IMR-90 (cell line): ENCODE data around the gene DDX21. TPM values are rescaled to one million over a fixed set of nuclear protein-coding genes. Genes with fewer than 3 reads are reported as not detected.

Source experiments
- ATAC-seq: fragments of 200-7000 bp; cut with Tn5 transposase; 2 replicates; pipeline ENCODE4 v1.9.1; 2020; ENCODE audit warnings: low read depth, mild to moderate bottlenecking, moderate library complexity
- BruUV-seq: library from RNA; stranded (reverse); fragments of 400-500 nt; replicated peaks from 2 replicates; lab custom pipeline; 2021; lab: Mats Ljungman, UMichigan
- CTCF ChIA-PET: fragments of 300-600 bp; formaldehyde crosslinking; extraction: SDS; loops from one replicate; lab custom pipeline; 2021; ENCODE audit warnings: antibody characterized with exemption; lab: Yijun Ruan, JAX
- POLR2A ChIA-PET: fragments of 300-600 bp; sonication (Branson Sonifier 250); formaldehyde crosslinking; loops from one replicate; lab custom pipeline; 2022; ENCODE audit warnings: antibody characterized with exemption; ENCODE audit not compliant: unreplicated experiment; lab: Charles Lee
- DNase-seq: peaks from one replicate; pipeline ENCODE4 v3.0.0; 2013
- H2AFZ ChIP-seq: replicated peaks from 2 replicates; pipeline ENCODE3; 2013; ENCODE audit warnings: low read length, mild to moderate bottlenecking; ENCODE audit not compliant: poor library complexity
- H2AK5ac ChIP-seq: 2 replicates; pipeline ENCODE4 v1.6.1; 2013; ENCODE audit warnings: low read depth, low read length, inconsistent platforms
- H2AK9ac ChIP-seq: replicated peaks from 2 replicates; pipeline ENCODE3; 2013; ENCODE audit warnings: mild to moderate bottlenecking, low read depth, low read length, moderate library complexity; ENCODE audit not compliant: poor library complexity
- H2BK120ac ChIP-seq: 2 replicates; pipeline ENCODE4 v1.6.1; 2013; ENCODE audit warnings: low read depth, low read length, inconsistent platforms
- H2BK15ac ChIP-seq: 3 replicates; pipeline ENCODE4 v1.6.1; 2013; ENCODE audit warnings: low read depth, low read length, inconsistent platforms
- H2BK20ac ChIP-seq: 2 replicates; pipeline ENCODE4 v1.6.1; 2013; ENCODE audit warnings: low read depth, mild to moderate bottlenecking, inconsistent platforms, low read length, moderate library complexity
- H2BK5ac ChIP-seq: 2 replicates; pipeline ENCODE4 v1.6.1; 2013; ENCODE audit warnings: mild to moderate bottlenecking, low read depth, low read length, inconsistent platforms; ENCODE audit not compliant: poor library complexity, severe bottlenecking
- H3K14ac ChIP-seq: replicated peaks from 2 replicates; pipeline ENCODE4 v1.6.1; 2013; ENCODE audit warnings: low read depth, low read length, inconsistent platforms
- H3K18ac ChIP-seq: 2 replicates; pipeline ENCODE4 v1.6.1; 2013; ENCODE audit warnings: low read depth, low read length, control low read depth
- H3K23ac ChIP-seq: 2 replicates; pipeline ENCODE4 v1.6.1; 2013; ENCODE audit warnings: low read depth, low read length, inconsistent platforms
- H3K27ac ChIP-seq: 2 replicates; pipeline ENCODE4 v1.5.1; 2013; ENCODE audit warnings: mild to moderate bottlenecking, control low read depth, low read length; ENCODE audit not compliant: insufficient read depth
- H3K27me3 ChIP-seq: 2 replicates; pipeline ENCODE4 v1.6.1; 2013; ENCODE audit warnings: low read length; ENCODE audit not compliant: control insufficient read depth, insufficient read depth
- H3K36me3 ChIP-seq: 2 replicates; pipeline ENCODE4 v1.6.1; 2013; ENCODE audit warnings: low read length, mixed read lengths; ENCODE audit not compliant: control insufficient read depth, insufficient read depth
- H3K4ac ChIP-seq: 2 replicates; pipeline ENCODE4 v1.6.1; 2013; ENCODE audit warnings: low read depth, low read length, inconsistent platforms
- H3K4me1 ChIP-seq: 2 replicates; pipeline ENCODE4 v1.6.1; 2013; ENCODE audit warnings: low read length, mixed read lengths; ENCODE audit not compliant: control insufficient read depth, insufficient read depth
- H3K4me2 ChIP-seq: 2 replicates; pipeline ENCODE4 v1.6.1; 2013; ENCODE audit warnings: low read depth, mild to moderate bottlenecking, control low read depth, low read length, moderate library complexity
- H3K4me3 ChIP-seq: 2 replicates; pipeline ENCODE4 v1.5.1; 2013; ENCODE audit warnings: low read depth, mild to moderate bottlenecking, control low read depth, low read length, moderate library complexity; ENCODE audit not compliant: insufficient read depth
- H3K56ac ChIP-seq: 2 replicates; pipeline ENCODE4 v1.6.1; 2013; ENCODE audit warnings: low read length, inconsistent platforms; ENCODE audit not compliant: insufficient read depth; ENCODE audit errors: extremely low read depth
- H3K79me1 ChIP-seq, 2 experiments: 2 replicates each; pipeline ENCODE4 v1.6.1; 2013; ENCODE audit warnings: low read length in 2 of 2, inconsistent platforms in 1 of 2, low read depth in 1 of 2
- H3K9ac ChIP-seq: 2 replicates; pipeline ENCODE4 v1.6.1; 2013; ENCODE audit warnings: low read depth, low read length, control low read depth
- H3K9me1 ChIP-seq: 2 replicates; pipeline ENCODE4 v1.6.1; 2013; ENCODE audit warnings: low read length, inconsistent platforms; ENCODE audit not compliant: insufficient read depth
- H3K9me3 ChIP-seq: 2 replicates; pipeline ENCODE4 v1.6.1; 2013; ENCODE audit warnings: low read length; ENCODE audit not compliant: control insufficient read depth, insufficient read depth
- H4K20me1 ChIP-seq: 2 replicates; pipeline ENCODE4 v1.6.1; 2013; ENCODE audit warnings: low read length, inconsistent platforms; ENCODE audit not compliant: insufficient read depth
- H4K5ac ChIP-seq: 2 replicates; pipeline ENCODE4 v1.6.1; 2013; ENCODE audit warnings: mild to moderate bottlenecking, low read depth, low read length, control low read depth
- H4K8ac ChIP-seq, 2 experiments: 2 replicates each; pipeline ENCODE4 v1.6.1; 2013; ENCODE audit warnings: low read depth in 2 of 2, low read length in 2 of 2, control low read depth in 1 of 2, inconsistent platforms in 1 of 2
- H4K91ac ChIP-seq: 2 replicates; pipeline ENCODE4 v1.6.1; 2013; ENCODE audit warnings: low read depth, low read length, inconsistent platforms; ENCODE audit not compliant: insufficient read depth
- BHLHE40 ChIP-seq: fragments of 150-350 bp; IDR thresholded peaks from 2 replicates; pipeline ENCODE4 v1.6.1; 2016; ENCODE audit warnings: mild to moderate bottlenecking, low read depth, low read length
- CHD1 ChIP-seq: IDR thresholded peaks from 2 replicates; pipeline ENCODE4 v1.6.1; 2012; ENCODE audit warnings: low read depth, low read length, improper control_type of control experiment
- CTCF ChIP-seq: conservative IDR thresholded peaks from 2 replicates; pipeline ENCODE4 v1.5.1; 2012; ENCODE audit warnings: mild to moderate bottlenecking, low read depth, low read length, improper control_type of control experiment
- ELK1 ChIP-seq: fragments of 150-350 bp; IDR thresholded peaks from 2 replicates; pipeline ENCODE4 v1.6.1; 2016; ENCODE audit warnings: low read depth, mild to moderate bottlenecking, low read length, moderate library complexity, borderline replicate concordance
- FOS ChIP-seq: fragments of 150-350 bp; IDR thresholded peaks from 2 replicates; pipeline ENCODE4 v1.6.1; 2016; ENCODE audit warnings: low read depth, low read length
- MXI1 ChIP-seq: IDR thresholded peaks from 2 replicates; pipeline ENCODE4 v1.6.1; 2012; ENCODE audit warnings: low read depth, mild to moderate bottlenecking, low read length, moderate library complexity, borderline replicate concordance
- NFE2L2 ChIP-seq: fragments of 150-350 bp; IDR thresholded peaks from 2 replicates; pipeline ENCODE4 v1.6.1; 2016; ENCODE audit warnings: low read depth, mild to moderate bottlenecking, low read length
- POLR2A ChIP-seq: IDR thresholded peaks from 2 replicates; pipeline ENCODE4 v1.6.1; 2012; ENCODE audit warnings: mild to moderate bottlenecking, low read depth, low read length
- RAD21 ChIP-seq: IDR thresholded peaks from 2 replicates; pipeline ENCODE4 v1.6.1; 2012; ENCODE audit warnings: low read length, improper control_type of control experiment
- USF2 ChIP-seq: fragments of 150-350 bp; IDR thresholded peaks from 2 replicates; pipeline ENCODE4 v1.6.1; 2017; ENCODE audit warnings: mild to moderate bottlenecking, antibody characterized with exemption, low read length, low read depth
- WGBS, 2 experiments: methylation state at CpG; one replicate each; pipeline versions ENCODE4 v1.1.5 to v1.1.7; 2013; ENCODE audit warnings: missing lambda C conversion rate in 2 of 2; ENCODE audit not compliant: insufficient read length in 1 of 2; ENCODE audit errors: extremely low coverage in 2 of 2; 5-methylcytosine and 5-hydroxymethylcytosine counted together
- dilution Hi-C: fragments of 300-500 bp; cut with HindIII; formaldehyde crosslinking; loops from one replicate; pipeline ENCODE4 v1.14.3; 2018; ENCODE audit warnings: low sequenced_read_pairs; ENCODE audit not compliant: unreplicated experiment
- in situ Hi-C: fragments of 300-500 bp; cut with MboI; formaldehyde crosslinking; loops from 3 replicates; pipeline ENCODE4 v1.14.3; 2019; ENCODE audit warnings: low sequenced_read_pairs, inconsistent platforms, mixed read lengths
- intact Hi-C: fragments of 100-400 bp; cut with micrococcal nuclease; formaldehyde crosslinking; loops from 2 replicates; pipeline ENCODE4 v1.10.0; 2022
- polyA plus RNA-seq, 3 experiments: library from polyadenylated mRNA; depleted of rRNA; stranded (reverse); fragments of >200 nt; gene quantifications; 2 replicates each; pipeline ENCODE4 v1.2.3, GENCODE V29; 2012; ENCODE audit warnings: low replicate concordance in 1 of 3
- total RNA-seq: library from RNA; depleted of rRNA; stranded (reverse); fragments of >200 nt; gene quantifications from 2 replicates; pipeline ENCODE4 v1.2.3, GENCODE V29; 2012

The DDX21 gene
- total and polyA plus RNA-seq, 2 of the 4 experiments (the other 2 are of a cell fraction) = 43.2 to 73.7 TPM

GRCh38 chr10:69010151-69010640 is 54.2 kb downstream of the DDX21 start:
- Histone ChIP-seq H4K5ac (no peak overlapping the region), H2BK5ac (no peak overlapping the region), H3K9ac (no peak overlapping the region), H3K9me3 (no peaks in the 10 kb centered on the region), H3K18ac (no peak overlapping the region), H2AK9ac (no peak overlapping the region), H2BK20ac (no peak overlapping the region), H3K4me2 (no peak overlapping the region), H3K27ac (no peak overlapping the region), H4K91ac (no peak overlapping the region), H3K14ac (no peak overlapping the region), H3K36me3 (peaks cover 31% of the 10 kb centered on the region), H2BK120ac (no peak overlapping the region), H3K56ac (no peak overlapping the region), H4K8ac (no peak overlapping the region), H2AFZ (no peak overlapping the region), H3K79me1 (peaks cover 15 to 23% of the 10 kb centered on the region in 2 experiments), H3K4me3 (no peak overlapping the region), H2BK15ac (no peak overlapping the region; the same call in 2 of the 3 replicates), H2AK5ac (no peak overlapping the region), H3K9me1 (no peaks in the 10 kb centered on the region), H3K23ac (no peak overlapping the region), H3K27me3 (no peaks in the 10 kb centered on the region), H3K4ac (no peak overlapping the region), H4K20me1 (no peaks in the 10 kb centered on the region), H3K4me1 (0 out of 2 replicates have a peak, but pooled peaks cover 2% of the 10 kb centered on the region)
- no peak for TF ChIP-seq BHLHE40
- TF ChIP-seq NFE2L2 = no peak
- no peak for TF ChIP-seq CHD1
- TF ChIP-seq MXI1 = no peak
- TF ChIP-seq RAD21 = no peak
- no peak for TF ChIP-seq POLR2A
- no peak for TF ChIP-seq ELK1
- TF ChIP-seq CTCF = no peak
- no peak for TF ChIP-seq FOS
- no peak for TF ChIP-seq USF2
- intact Hi-C loops (loop anchor here (5.0 kb wide), 1 partner anchor 37 kb away; no protein-coding TSS in a partner anchor), dilution Hi-C loops (loop anchor here (25.0 kb wide), 1 partner anchor 102 kb away; the partner anchor contains the start of gene VPS26A), in situ Hi-C loops (no loop called here)
- no CpG with 5 or more reads among the region's 1 CpG for WGBS, 2 experiments
- ATAC-seq (peak; percentile 64; the same call in 1 of the 2 replicates), DNase-seq (peak; percentile 26)
- ChIA-PET CTCF (interaction anchor here (1.1 kb wide), 1 partner anchor 82 kb away, joined by 4 read pairs; no protein-coding TSS in a partner anchor), POLR2A (interaction anchor here (1.1 kb wide), 1 partner anchor 11 kb away, joined by 7 read pairs; no protein-coding TSS in a partner anchor)
- no TSS peak for BruUV-seq
